SK-N-SH treated with all-trans-retinoic acid at 6 μM for 48 hours (cell line): ENCODE data around the gene HCN4.
"Not testable (repeated sequence)": the region's sequence is repeated elsewhere in the genome, so short reads cannot be mapped to it uniquely, and the experiment has no call there.

Experiments
- ATAC-seq: fragments of 200-7000 bp; cut with Tn5 transposase; 3 replicates; pipeline ENCODE4 v1.9.1; 2020; ENCODE audit warnings: mild to moderate bottlenecking, moderate library complexity
- ARNTL ChIP-seq: fragments of 450-650 bp; formaldehyde crosslinking; IDR thresholded peaks from 2 replicates; pipeline ENCODE4 v1.5.0; 2020; ENCODE audit warnings: low read depth, mild to moderate bottlenecking, moderate library complexity, borderline replicate concordance
- BACH2 ChIP-seq: fragments of 250-450 bp; sonication (Bioruptor Pico); IDR thresholded peaks from 2 replicates; pipeline ENCODE4 v1.9.0; 2021; ENCODE audit warnings: mild to moderate bottlenecking, borderline replicate concordance
- CREB5 ChIP-seq: fragments of 250-450 bp; sonication (Bioruptor Pico); IDR thresholded peaks from 2 replicates; pipeline ENCODE4 v1.5.1; 2020; ENCODE audit warnings: low read depth, mild to moderate bottlenecking, moderate library complexity
- ESRRG ChIP-seq: fragments of 250-450 bp; sonication (Bioruptor Pico); IDR thresholded peaks from 2 replicates; pipeline ENCODE4 v1.6.1; 2021; ENCODE audit warnings: mild to moderate bottlenecking
- GLIS3 ChIP-seq: fragments of 250-450 bp; sonication (Bioruptor Pico); IDR thresholded peaks from 2 replicates; pipeline ENCODE4 v1.5.0; 2020; ENCODE audit warnings: mild to moderate bottlenecking, moderate library complexity
- PATZ1 ChIP-seq: fragments of 250-450 bp; sonication (Bioruptor Pico); IDR thresholded peaks from 2 replicates; pipeline ENCODE4 v1.8.0; 2020; ENCODE audit warnings: mild to moderate bottlenecking, moderate library complexity, borderline replicate concordance
- POU6F1 ChIP-seq: fragments of 250-450 bp; sonication (Bioruptor Pico); IDR thresholded peaks from 2 replicates; pipeline ENCODE4 v1.8.0; 2021; ENCODE audit warnings: low read depth, mild to moderate bottlenecking, moderate library complexity, borderline replicate concordance
- PPARA ChIP-seq: fragments of 250-450 bp; sonication (Bioruptor Pico); IDR thresholded peaks from 2 replicates; pipeline ENCODE4 v1.5.0; 2020; ENCODE audit warnings: mild to moderate bottlenecking, borderline replicate concordance
- RARB ChIP-seq: fragments of 250-450 bp; sonication (Bioruptor Pico); IDR thresholded peaks from 2 replicates; pipeline ENCODE4 v1.8.0; 2021; ENCODE audit warnings: mild to moderate bottlenecking, moderate library complexity
- SNAI2 ChIP-seq: fragments of 250-450 bp; sonication (Bioruptor Pico); IDR thresholded peaks from 2 replicates; pipeline ENCODE4 v1.5.0; 2020; ENCODE audit warnings: mild to moderate bottlenecking, moderate library complexity
- TCF4 ChIP-seq: fragments of 250-450 bp; sonication (Bioruptor Pico); IDR thresholded peaks from 2 replicates; pipeline ENCODE4 v1.8.0; 2021; ENCODE audit warnings: mild to moderate bottlenecking, moderate library complexity, borderline replicate concordance
- TOX ChIP-seq: fragments of 250-450 bp; sonication (Bioruptor Pico); IDR thresholded peaks from 2 replicates; pipeline ENCODE4 v1.8.0; 2021; ENCODE audit warnings: mild to moderate bottlenecking, moderate library complexity, borderline replicate concordance
- ZC3H10 ChIP-seq: fragments of 250-450 bp; sonication (Bioruptor Pico); IDR thresholded peaks from 2 replicates; pipeline ENCODE4 v1.5.1; 2021; ENCODE audit warnings: mild to moderate bottlenecking, moderate library complexity
- ZFP3 ChIP-seq: fragments of 250-450 bp; sonication (Bioruptor Pico); IDR thresholded peaks from 2 replicates; pipeline ENCODE4 v1.5.0; 2020; ENCODE audit warnings: mild to moderate bottlenecking, moderate library complexity
- ZNF70 ChIP-seq: fragments of 450-650 bp; formaldehyde crosslinking; IDR thresholded peaks from 2 replicates; pipeline ENCODE4 v1.5.0; 2020; ENCODE audit warnings: mild to moderate bottlenecking, moderate library complexity
- ZNF8 ChIP-seq: fragments of 450-650 bp; formaldehyde crosslinking; IDR thresholded peaks from 2 replicates; pipeline ENCODE4 v1.5.0; 2020; ENCODE audit warnings: mild to moderate bottlenecking, moderate library complexity

Gene HCN4

GRCh38 chr15:73303636-73304035 lies 65.1 kb downstream of the HCN4 start:
- ATAC-seq: no peak
- TF ChIP-seq ZFP3 (CRISPR knock-in tag) (no peak), RARB (CRISPR knock-in tag) (no peak)

- not testable (repeated sequence) for ATAC-seq
These were observed 68.5 kb downstream of the HCN4 start for GRCh38 chr15:73300286-73300685.

GRCh38 chr15:73298522-73299245 lies 70.1 kb downstream of the HCN4 start:
- no peak for ATAC-seq
- no peak for TF ChIP-seq POU6F1

- no peak for ATAC-seq
- TF ChIP-seq PPARA (CRISPR knock-in tag) (no peak), SNAI2 (CRISPR knock-in tag) (no peak)
These were observed 72.0 kb downstream of the HCN4 start for GRCh38 chr15:73296609-73297353.

- TF ChIP-seq CREB5 (CRISPR knock-in tag) (no peak), GLIS3 (no peak), SNAI2 (CRISPR knock-in tag) (no peak), BACH2 (CRISPR knock-in tag) (no peak), ZNF70 (CRISPR knock-in tag) (no peak)
- no peak for ATAC-seq
These were observed 73.0 kb downstream of the HCN4 start for GRCh38 chr15:73295630-73296286.

- ATAC-seq: no peak
These were observed 75.0 kb downstream of the HCN4 start for GRCh38 chr15:73293773-73294172.

More at GRCh38 chr15:73293773-73294172, 75.0 kb downstream of the HCN4 start:
- no peak for TF ChIP-seq GLIS3
- no peak for TF ChIP-seq ZNF70 (CRISPR knock-in tag)
- TF ChIP-seq TOX: no peak
- no peak for TF ChIP-seq ARNTL (CRISPR knock-in tag)
- no peak for TF ChIP-seq ESRRG (CRISPR knock-in tag)
- no peak for TF ChIP-seq BACH2 (CRISPR knock-in tag)
- TF ChIP-seq POU6F1: no peak
- no peak for TF ChIP-seq TCF4 (CRISPR knock-in tag)
- TF ChIP-seq CREB5 (CRISPR knock-in tag): no peak
- no peak for TF ChIP-seq ZFP3 (CRISPR knock-in tag)
- TF ChIP-seq ZNF8 (CRISPR knock-in tag): no peak
- TF ChIP-seq PATZ1: no peak
- no peak for TF ChIP-seq ZC3H10 (CRISPR knock-in tag)
